Measurements from ENCODE around the gene WWOX. TPM values are rescaled to one million over a fixed set of nuclear protein-coding genes. Genes with fewer than 3 reads are reported as not detected.

WWOX gene
- total and polyA plus RNA-seq, 2 of the 8 experiments (the other 6 are each of a cell fraction or from before 2014, with no cell fraction given) = 5.4 to 16.7 TPM

DNA sequence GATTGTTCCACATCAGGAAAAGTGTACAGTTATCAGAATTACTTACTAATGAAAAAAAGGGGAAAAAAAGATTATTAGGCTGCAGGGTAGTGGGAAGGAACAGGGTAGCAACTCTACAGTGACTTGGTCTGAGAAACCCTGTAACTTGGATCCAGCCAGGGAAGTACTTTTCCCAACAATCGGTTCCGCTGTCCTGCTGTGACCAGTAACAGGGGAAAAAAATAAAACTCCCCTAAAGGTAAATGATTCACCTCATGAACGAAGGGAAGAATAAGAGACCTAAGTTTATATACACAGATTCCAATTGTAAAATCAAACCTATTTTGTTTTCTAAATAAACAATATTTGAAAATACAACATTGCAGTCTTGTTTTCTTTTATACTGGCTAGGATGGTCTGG is 189.9 kb downstream of the WWOX start:
- H3K36me3 ChIP-seq (ENCODE audit: control insufficient read depth in 2 of 4, insufficient read depth in 4 of 4, low read length in 3 of 4) = no peaks in the 10 kb centered on the region
- H3K4me1 ChIP-seq (replicated peaks in 1 of 4; ENCODE audit: control insufficient read depth in 3 of 4, insufficient read depth in 4 of 4, low read length in 3 of 4) = peaks cover 0 to 9% (median 8%) of the 10 kb centered on the region in 4 experiments; a peak in 3 of 7 replicates
- TF ChIP-seq ASH2L (IDR thresholded peaks at IDR 0.05; ENCODE audit: low read length) (no peak), CHD1 (IDR thresholded peaks at IDR 0.05; ENCODE audit: low read depth, low read length) (no peak), BRCA1 (IDR thresholded peaks at IDR 0.05; ENCODE audit: low read depth, low read length) (no peak), CHD2 (IDR thresholded peaks at IDR 0.05; ENCODE audit: low read length) (no peak), KDM5A (IDR thresholded peaks at IDR 0.05; ENCODE audit: low read length) (no peak), POLR2AphosphoS5 (IDR thresholded peaks at IDR 0.05; ENCODE audit: low read depth, low read length) (no peak), SIX5 (IDR thresholded peaks at IDR 0.05; ENCODE audit: low read depth, low read length) (no peak), BACH1 (IDR thresholded peaks at IDR 0.05; ENCODE audit: low read length) (no peak), SIN3A (conservative IDR thresholded peaks at IDR 0.05 in 1 of 2, IDR thresholded peaks at IDR 0.05 in 1 of 2; ENCODE audit: low read depth in 1 of 2, low read length in 2 of 2) (no peak), GABPA (IDR thresholded peaks at IDR 0.05; ENCODE audit: borderline replicate concordance, insufficient read depth, low read length) (no peak), TAF1 (IDR thresholded peaks at IDR 0.05; ENCODE audit: low read depth, low read length) (no peak)

More for the DNA sequence above, 189.9 kb downstream of the WWOX start:
- DNase-seq (ENCODE audit: low read depth in 1 of 2, low spot score in 2 of 2) (no peak), FAIRE-seq (no peak)
- no peak overlapping the region for H3K14ac ChIP-seq (ENCODE audit: insufficient read length)
- H3K18ac ChIP-seq (ENCODE audit: extremely low read depth, low read length) = no peak overlapping the region
- H4K5ac ChIP-seq (ENCODE audit: insufficient read length, low read depth, low read length) = no peak overlapping the region
- no peak overlapping the region for H2BK120ac ChIP-seq (replicated peaks; ENCODE audit: low read depth, low read length)
- no peak overlapping the region for H3K9ac ChIP-seq (replicated peaks in 1 of 4; ENCODE audit: extremely low read depth in 1 of 4, low read depth in 3 of 4, low read length in 3 of 4)
- CTCF ChIA-PET (ENCODE audit: partially characterized antibody) = no interaction called here
- 61% methylated on average over 3 of the region's 3 CpGs; no CpG with 5 or more reads in 1 of the 2 experiments for WGBS, 2 experiments (ENCODE audit: extremely low coverage in 1 of 2, insufficient coverage in 1 of 2, insufficient read length in 1 of 2, insufficient replicate concordance in 2 of 2, low coverage in 1 of 2, low lambda C conversion rate in 2 of 2, missing lambda C conversion rate in 1 of 2)
- POLR2A ChIA-PET (ENCODE audit: partially characterized antibody) = no interaction called here
- H2AFZ ChIP-seq (ENCODE audit: low read length) = no peak overlapping the region
- no peak overlapping the region for H4K91ac ChIP-seq (replicated peaks; ENCODE audit: insufficient read length, low read length)
- no peak overlapping the region for H3K4me3 ChIP-seq (ENCODE audit: extremely low read depth in 1 of 4, insufficient read depth in 2 of 4, low read depth in 3 of 4, low read length in 4 of 4)
- no peaks in the 10 kb centered on the region for H4K20me1 ChIP-seq (replicated peaks in 1 of 2; ENCODE audit: control insufficient read depth in 1 of 2, insufficient read depth in 2 of 2, low read length in 2 of 2)
- H2BK20ac ChIP-seq (ENCODE audit: low read length) = no peak overlapping the region
- H3K9me3 ChIP-seq (ENCODE audit: insufficient read depth in 2 of 2, low read depth in 1 of 2, low read length in 1 of 2) = no peaks in the 10 kb centered on the region
- no peak overlapping the region for H2AK5ac ChIP-seq (ENCODE audit: low read depth, low read length)
- no peak overlapping the region for H3K4me2 ChIP-seq (ENCODE audit: insufficient read depth in 1 of 2, low read depth in 2 of 2, low read length in 2 of 2)
- H4K8ac ChIP-seq (ENCODE audit: extremely low read depth, insufficient read depth, low read length) = no peak overlapping the region
- H2BK5ac ChIP-seq (ENCODE audit: low read depth, low read length) = no peak overlapping the region
- no peaks in the 10 kb centered on the region for H3K79me2 ChIP-seq (ENCODE audit: control insufficient read depth in 1 of 2, insufficient read depth in 2 of 2, low read length in 2 of 2)
- H3K23ac ChIP-seq (ENCODE audit: insufficient read length) = no peak overlapping the region
- no peak overlapping the region for H2BK15ac ChIP-seq (ENCODE audit: low read length)
- no peaks in the 10 kb centered on the region; a peak in 1 of 7 replicates for H3K27me3 ChIP-seq (replicated peaks in 1 of 4; ENCODE audit: control insufficient read depth in 3 of 4, extremely low read depth in 1 of 4, insufficient read depth in 3 of 4, low read length in 3 of 4)
- 0 out of 2 replicates have a peak, but pooled peaks cover 2% of the 10 kb centered on the region for H3K79me1 ChIP-seq (ENCODE audit: low read depth, low read length)
- no peaks in the 10 kb centered on the region for H3K23me2 ChIP-seq (ENCODE audit: low read depth, low read length)
- H3K27ac ChIP-seq (ENCODE audit: low read depth, low read length) = no peak overlapping the region
- no peak overlapping the region for H2BK12ac ChIP-seq (ENCODE audit: low read depth, low read length)
- H3K4ac ChIP-seq (replicated peaks; ENCODE audit: insufficient read length, low read depth, low read length) = no peak overlapping the region
- H3K56ac ChIP-seq (replicated peaks; ENCODE audit: insufficient read length, low read depth, low read length) = no peak overlapping the region

Data from H1 (cell line).